ENCODE data around the gene GCSH.
A peak's percentile ranks its signal among the peaks of the same experiment; 100 is the strongest.
"Not testable (repeated sequence)": the region's sequence is repeated elsewhere in the genome, so short reads cannot be mapped to it uniquely, and the experiment has no call there.

The GCSH gene

DNA sequence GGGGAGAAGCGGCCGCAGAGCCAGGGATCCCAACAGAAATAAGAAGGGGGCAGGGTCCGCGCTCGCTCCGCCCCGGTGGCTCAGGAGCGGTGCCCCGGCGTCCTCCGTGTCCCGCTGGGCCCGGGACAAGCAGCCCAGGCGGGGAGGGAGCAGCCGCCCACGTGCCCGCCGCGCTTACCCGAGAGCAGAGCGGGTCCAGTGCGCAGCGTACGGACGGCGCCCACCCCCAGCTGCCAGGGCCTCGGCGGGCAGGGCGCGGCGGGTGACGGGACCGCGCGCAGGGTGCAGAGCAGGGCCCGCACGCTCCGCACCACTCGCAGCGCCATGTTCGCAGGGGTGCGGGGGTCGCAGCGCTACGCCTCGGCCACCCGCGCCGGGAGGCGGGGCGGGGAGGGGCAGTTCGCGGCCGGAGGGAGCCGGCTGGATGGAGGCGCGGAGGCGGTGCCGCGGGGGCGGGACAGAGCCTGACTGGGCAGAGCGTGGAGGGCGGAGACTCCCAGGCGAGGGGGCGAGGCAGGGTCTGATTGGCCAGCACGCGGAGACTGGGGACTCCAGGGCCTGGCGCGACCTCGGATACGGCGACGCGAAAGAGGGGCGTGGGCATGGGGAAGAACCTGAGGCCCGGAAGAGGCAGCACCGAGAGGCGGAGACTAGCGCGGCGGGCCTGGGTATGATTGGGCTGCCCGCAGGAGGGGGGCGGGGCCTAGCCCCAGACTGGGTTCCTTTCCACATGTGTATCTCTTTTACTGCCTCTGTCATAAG lies at the start of gene GCSH:
Gene GCSH (minus strand): TSS at position 443 of the 762 bp plus-strand sequence. CDS start 117 bp downstream, at position 326.
- DNase-seq, result peak; percentile 87

DNA sequence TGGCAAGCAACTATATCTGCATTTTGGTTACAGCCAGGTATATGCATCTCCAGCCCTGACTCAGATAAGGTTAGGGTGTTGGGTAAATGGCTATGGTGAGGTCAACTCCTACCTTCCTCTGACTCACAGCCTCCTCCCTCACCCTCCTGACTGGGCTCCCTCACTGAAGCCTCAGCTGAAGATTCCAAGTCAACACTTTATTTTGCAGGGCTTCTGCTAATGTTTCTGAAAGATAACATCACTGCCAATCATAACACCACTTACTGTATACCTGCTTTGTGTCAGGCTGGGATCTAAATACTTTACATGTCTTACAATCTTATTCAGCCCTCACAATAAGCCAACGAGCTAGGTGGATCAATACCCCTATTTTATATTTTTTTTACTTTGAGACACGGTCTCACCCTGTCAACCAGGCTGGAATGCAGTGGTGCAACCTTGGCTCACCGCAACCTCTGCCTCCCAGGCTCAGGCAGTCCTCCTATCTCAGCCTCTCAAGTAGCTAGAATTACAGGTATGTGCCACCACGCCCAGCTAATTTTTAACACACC lies 47.8 kb upstream of the GCSH start:
- no peak for DNase-seq

DNA sequence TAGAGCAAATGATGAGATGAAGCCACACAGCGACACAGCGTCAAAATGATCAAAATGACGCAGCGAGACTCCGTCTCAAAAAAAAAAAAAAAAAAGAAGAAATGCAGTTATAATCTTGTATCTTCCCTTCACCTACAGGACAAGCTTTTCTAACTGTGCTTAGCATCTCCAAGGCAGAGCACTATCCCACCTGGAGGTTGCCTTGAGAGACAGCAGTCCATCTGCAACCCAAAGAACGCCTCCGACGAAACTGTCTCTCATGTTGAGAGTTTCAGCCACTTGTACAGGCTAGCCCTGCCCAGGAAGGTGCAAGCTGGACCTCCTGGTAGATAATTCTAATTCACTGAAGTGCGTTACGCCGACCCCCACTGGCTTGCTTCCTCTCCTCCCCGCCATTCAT lies 46.7 kb upstream of the GCSH start:
- no peak for DNase-seq

DNA sequence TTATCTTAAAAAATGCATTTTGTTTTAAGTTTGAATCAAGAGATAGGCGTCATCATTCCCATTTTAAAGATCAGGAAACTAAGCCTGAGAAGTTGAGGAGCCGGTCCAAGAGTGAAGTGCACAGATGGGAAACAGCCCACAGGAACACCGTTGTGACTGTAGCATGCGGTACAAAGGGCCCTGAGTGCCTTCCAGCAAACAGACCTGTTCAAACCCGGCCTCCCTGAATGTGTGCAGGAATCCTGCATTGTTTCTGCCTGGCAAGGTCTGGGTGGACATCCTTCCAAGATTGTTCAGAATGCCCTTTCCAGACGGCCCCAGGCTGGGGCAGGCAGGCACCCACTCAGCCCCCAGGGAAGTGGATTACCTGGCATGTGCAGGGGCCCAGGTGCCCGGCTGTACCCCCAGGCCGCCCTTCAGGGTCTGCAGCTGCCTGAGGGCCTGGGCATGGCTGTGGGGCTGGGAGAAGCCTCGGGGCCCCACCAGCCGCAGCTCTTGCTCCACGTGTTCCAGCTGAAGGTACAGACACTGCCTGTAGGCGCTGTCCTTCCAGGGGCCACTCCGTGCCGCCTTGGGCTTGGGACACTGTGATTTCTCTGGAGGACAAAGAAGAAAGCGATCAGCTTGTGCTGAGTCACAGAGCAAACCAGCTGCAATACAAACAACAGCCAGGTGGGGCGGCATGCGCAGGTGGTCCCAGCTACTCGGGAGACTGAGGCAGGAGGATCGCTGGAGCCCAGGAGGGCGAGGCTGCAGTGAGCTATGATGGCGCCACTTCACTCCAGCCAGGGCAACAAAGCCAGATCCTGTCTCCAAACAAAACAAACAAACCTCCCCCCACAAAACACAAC lies 45.0 kb upstream of the GCSH start:
- DNase-seq, result no peak

DNA sequence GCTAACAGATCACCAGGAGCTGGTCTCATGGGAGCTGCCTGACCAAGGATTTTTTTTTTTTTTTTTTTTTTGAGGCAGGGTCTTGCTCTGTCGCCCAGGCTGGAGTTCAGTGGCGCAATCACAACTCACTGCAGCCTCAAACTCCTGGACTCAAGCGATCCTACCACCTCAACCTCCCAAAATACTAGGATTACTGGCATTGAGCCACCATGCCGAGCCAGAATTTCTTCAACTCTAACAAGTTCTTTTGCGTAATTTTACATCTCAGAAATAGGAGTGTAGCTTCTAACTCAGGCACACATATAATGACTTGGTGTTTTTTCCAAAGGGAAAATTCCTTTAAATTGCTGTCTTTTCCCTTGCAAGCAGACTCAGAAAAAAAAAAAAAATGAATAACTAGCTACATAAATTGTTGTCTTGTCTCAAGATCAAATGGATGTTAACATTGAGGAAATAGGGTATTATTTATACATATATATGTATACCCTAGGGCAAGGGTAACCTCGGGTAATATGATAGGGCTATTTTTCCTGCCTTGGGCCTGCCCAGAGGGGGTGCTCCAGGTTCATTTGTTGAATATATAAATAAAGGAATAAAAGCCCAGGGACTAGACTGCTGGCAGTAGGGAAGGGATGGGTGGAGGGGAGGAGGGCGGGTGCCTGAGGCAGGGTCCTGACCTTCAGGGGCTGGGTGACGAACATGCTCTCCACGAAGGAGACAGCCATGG lies 42.8 kb upstream of the GCSH start:
- no peak for DNase-seq

DNA sequence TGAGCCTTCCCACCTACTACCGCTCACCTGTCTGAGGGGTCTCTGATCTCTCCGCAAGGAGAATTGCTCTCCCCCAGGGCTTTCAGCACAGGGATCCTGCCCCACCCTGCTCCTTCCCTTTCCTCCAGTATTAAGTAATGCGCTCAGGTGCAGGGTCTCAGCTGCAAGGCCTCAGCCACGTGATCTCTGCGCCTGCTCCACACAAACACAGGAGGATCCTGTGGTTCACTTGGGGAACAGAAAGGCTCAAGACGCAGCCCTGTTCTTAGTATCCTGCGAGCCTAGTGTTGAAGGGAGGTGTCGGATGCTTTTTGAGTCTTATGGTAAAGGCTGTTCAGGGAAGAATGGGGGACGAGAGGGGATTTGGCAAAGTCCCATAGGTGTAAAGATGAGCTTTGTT lies 41.6 kb upstream of the GCSH start:
- no peak for DNase-seq

DNA sequence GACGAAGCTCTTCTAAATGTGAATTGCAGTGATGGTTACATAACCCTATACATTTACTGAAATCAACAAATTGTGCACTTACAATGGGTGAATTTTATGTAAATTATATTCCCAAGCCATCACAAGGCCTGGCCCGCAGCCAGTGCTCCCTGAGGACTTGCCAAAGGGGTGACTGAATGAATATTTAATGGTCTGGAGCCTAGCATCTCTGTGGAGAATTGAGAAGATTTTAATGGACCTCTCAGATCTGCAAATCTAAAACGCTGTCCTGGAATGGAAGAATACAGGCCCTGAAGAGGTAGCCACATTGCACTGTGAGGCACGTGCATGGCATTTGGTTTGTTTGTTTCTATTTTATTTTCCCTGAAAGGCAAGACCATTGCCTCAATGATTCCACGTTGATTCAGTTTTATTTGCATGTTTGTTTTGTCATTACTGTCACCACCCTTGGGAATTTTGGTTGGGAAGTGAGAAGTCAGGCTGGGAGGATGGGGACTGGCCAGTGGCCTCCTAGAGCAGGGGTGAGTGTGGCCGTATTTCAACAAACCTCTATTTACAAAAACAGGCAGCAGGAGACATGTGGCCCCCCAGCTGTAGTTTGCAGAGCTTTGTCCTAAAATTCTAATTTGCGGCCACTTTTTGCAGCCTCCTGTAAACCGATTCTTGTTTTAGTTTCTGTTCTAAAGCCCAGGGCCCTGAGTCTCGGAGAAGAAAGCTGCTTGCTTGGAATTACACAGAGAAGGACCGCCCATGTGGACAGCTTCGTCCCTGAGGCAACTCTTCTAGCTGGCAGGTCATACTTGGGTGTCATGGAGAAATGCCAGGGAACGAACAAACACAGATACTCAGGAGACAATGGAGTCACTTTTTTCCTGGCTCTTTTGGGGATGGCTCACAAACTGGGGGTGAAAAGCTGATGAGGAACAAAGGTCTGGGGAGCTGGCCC lies 40.5 kb upstream of the GCSH start:
- no peak for DNase-seq

DNA sequence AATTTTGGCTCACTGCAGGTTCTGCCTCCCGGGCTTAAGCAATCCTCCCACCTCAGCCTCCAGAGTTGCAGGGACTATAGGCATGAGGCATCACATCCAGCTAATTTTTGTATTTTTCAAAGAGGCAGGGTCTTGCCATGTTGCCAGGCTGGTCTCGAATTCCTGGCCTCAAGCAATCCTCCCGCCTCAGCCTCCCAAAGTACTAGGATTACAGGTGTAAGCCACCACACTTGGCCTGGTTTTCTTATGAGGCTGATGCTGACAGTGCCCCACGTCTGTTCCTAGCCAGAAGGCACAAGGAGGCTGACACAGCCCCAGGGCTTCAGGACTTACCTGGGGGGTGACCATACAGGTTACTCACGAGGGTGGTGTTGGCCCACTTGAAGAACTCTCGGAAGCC lies 33.9 kb upstream of the GCSH start:
- DNase-seq, result no peak

DNA sequence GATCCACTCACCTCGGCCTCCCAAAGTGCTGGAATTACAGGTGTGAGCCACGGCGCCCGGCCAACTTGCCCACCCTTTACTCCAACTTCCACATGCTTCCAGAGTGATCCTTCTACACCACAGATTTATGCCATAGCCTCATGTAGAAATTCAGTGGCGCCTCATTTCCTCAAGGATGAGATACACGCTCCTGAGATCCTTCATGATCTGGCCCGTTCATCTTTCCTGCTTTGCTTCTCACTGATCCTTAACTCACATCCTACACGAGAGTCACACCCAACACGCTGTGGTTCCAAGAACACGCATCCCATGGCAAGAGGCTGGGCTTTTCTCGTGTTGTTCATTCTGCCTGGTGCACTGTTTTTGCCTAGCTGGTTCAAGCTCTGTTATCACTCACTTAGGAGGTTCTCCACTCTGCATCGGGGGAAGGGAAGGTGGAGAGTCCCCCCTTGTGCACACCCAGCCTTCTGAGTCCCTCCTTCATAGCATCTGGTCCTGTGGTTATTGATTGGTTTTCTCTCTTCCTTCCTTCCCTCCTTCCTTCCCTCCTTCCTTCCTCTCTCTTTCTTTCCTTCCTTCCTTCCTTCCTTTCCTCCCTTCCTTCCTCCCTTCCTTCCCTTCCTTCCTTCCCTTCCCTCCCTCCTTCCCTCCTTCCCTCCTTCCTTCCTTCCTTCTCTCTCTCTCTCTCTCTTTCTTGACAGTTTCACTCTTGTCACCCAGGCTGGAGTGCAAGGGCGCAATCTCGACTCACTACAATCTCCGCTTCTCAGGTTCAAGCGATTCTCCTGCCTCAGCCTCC lies 32.7 kb upstream of the GCSH start:
- no peak for DNase-seq

DNA sequence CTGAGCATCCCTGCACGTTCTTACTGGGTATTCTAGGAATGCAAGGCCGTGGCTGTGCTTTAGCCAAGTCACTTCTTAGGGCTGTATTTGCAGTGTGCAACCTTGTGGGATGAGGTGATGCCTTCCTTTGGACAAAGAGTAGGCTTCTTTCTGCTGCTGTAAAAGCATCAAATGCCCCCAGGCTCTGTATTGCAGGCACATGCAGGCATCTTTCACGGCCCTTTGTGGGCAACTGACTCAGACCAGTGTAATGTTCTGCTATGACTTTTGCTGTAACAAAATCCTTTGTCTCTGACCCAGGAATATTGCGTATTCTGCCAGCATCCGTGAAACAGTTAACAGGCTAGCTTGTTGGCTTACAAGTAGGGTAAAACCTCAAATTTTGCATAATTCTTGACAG lies 30.9 kb upstream of the GCSH start:
- no peak for DNase-seq

DNA sequence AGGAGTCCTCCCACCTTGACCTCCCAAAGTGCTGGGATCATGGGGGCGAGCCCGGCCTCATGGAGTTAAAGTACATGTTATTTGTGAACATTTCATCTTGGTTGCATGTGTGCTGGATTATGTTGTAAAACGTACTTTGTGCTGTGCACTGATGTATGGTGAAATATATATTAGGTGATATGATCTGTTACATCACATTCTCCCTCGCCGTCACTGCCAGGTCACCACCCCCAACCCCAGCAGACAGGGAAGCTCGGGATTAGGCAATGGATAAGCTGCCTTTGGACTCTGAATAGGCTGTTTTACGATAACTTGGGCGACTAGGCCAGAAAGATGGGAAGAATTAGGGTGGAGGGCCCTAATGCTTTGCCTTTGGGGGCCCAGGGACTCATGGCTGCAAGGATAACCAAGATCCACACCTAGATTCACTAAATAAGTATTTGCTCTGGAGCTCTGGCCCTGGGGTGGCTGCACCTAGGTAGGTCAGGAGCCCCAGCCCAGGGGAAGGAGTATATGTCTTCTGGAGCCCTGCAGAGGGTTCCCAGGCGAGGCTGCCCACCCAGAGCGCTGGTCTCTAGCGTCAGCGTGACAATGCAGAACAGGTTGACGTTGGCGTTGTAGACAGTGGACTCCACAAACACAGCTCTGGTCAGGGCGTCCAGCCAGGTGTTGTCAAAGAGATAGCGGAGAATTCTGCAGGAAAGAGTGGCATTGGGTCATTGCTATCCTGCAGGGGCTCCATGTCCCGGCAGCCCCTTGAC lies 27.1 kb upstream of the GCSH start:
- DNase-seq, result no peak

DNA sequence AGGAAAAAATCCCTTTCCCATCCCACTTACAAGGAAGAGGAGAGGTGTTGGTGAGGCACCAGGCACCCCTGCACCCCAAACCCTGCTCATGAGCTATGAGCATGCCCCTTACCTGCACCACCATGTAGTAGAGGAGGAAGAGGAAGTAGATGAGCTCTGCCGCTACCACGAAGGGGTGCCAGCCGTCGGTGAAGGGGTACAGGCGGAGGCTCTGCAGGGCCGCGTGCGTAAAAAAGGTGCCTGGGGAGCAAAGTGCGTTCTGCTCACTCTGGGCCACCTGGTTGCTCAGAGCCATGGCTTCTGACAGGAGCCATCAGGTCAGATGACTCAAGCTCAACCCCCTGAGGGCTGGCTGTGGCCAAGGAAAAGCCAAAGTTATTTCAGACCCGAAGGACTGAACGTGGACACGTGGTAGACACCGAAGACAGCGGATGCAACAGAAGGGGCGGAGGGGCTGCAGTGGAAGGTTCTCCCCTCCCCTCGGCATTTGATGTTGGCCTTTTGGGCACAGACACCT lies 25.3 kb upstream of the GCSH start:
- no peak for DNase-seq

DNA sequence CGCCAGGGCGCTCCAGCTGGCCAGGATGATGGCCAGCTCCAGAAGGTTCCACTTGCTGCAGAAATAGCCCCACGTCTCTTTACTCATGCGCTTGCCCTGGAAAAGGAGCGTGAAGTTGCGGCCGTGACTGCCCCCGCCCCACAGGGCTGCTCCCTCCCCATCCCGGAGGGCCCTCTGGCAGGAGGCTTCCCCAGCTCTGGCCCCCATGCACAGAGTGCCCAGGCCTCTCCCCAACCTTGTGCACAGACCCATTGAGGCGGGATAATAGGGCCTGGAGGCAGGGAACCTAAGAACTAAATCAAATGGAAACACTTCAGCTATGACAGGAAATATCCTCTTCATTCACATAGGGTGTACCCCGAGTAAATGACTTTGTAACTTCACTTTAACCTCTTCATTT lies 21.2 kb upstream of the GCSH start:
- DNase-seq, result no peak

DNA sequence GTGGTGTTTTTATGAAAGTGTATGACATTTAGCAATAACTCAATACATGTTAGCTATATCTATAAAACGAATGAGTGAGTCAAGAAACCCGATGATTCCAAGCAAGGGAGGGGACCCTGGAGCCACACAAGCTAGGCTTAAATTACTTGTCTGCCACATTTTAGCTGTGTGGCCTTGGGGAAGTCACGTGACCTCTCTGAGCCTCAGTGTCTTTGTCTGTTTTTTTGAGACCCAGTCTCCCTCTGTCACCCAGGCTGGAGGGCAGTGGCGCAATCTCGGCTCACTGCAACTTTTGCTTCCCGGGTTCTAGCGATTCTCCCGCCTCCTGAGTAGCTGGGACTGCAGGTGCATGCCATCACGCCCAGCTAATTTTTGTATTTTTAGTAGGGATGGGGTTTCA lies 20.1 kb upstream of the GCSH start:
- no peak for DNase-seq

DNA sequence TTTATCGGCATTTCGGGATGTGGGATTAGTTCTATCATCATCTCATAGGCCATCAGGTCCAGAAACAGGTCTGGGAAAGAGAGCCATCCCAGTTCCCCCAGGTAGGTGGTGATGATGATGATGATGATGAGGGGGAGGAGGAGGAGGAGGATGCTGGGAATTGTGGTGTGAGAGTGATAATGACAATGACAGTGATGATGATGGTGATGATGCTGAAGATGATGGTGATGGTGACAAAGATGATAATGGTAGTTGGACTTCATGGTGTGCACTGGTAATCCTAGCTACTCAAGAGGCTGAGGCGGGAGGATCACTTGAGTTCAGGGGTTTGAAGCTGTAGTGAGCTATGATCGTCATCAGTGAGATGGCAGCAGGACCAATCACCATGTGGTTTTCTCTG lies 16.3 kb upstream of the GCSH start:
- DNase-seq, result no peak

DNA sequence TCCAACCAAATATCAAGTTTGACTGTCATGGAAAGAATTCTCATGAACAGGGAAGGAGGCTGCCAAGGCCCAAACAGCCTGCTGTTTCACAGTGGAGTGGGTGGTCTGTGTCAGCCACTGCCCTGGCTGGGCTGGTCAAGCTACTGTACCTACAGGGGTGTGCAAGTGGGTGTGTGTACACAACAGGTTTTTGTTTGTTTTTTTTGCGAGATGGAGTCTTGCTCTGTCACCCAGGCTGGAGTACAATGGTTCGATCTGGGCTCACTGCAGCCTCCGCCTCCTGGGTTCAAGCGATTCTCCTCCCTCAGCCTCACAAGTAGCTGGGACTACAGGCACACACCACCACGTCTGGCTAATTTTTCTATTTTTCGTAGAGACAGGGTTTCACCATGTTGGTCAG lies 13.1 kb upstream of the GCSH start:
- DNase-seq, result not testable (repeated sequence)

DNA sequence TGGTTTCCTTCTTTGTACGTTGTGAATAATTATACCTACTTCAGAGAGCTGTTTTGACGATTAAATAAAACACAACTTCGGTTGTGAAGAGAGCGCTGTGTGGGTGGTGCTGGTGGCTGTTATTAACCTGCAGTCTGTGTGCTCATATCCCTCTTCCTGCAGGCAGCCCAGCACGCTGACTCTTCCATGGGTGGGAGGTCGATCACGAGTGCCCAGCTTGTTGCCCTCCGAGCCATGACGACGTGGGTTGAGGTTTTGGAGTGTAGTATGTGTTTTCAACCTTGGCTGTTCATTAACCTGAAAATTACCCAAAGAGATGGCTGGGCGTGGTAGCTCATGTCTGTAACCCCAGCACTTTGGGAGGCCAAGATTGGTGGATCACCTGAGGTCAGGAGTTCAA lies 11.3 kb upstream of the GCSH start:
- no peak for DNase-seq

DNA sequence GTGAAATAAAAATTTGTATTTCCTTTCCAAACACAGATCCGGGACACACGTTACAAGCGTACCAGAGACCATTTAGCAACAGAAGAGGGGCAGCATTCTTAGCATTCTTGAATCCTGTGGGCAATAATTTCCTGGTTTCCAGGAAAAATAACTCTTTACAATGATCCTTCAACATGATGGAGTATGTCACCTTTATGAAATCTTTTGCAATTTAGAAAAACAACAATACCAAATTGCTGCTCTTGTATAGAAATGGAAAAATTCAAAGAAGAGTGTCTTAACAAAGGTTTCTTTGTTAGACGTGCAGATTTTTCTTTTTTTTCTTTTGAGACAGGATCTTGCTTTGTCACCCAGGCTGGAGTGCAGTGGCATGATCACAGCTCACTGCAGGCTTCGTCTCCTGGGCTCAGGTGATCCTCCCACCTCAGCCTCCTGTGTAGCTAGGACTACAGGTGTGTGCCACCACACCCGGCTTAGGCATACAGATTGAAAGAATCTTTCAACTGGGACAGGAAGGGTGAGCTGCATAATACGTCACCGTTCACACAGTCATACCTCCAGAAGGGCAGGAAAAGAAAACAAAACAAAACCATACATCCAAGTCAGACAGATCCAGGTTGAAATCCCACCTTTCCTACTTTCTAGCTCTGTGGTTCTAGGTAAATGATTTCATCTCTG lies 10.8 kb upstream of the GCSH start:
- DNase-seq, result no peak

DNA sequence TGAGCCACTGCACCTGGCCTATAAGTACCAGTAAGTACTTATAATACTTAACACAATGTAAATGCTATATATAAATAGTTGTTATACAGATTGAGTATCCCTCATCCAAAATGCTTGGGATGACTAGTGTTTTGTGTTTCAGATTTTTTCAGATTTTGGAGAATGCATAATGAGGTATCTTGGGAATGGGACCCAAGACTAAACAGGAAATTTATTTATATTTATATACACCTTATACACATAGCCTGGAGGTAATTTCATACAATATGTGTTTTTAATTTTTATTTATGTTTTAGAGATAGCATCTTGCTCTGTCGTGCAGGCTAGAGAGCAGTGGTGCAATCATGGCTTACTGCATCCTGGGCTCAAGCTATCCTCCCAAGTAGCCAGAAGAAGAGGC lies 9.8 kb upstream of the GCSH start:
- DNase-seq, result no peak

DNA sequence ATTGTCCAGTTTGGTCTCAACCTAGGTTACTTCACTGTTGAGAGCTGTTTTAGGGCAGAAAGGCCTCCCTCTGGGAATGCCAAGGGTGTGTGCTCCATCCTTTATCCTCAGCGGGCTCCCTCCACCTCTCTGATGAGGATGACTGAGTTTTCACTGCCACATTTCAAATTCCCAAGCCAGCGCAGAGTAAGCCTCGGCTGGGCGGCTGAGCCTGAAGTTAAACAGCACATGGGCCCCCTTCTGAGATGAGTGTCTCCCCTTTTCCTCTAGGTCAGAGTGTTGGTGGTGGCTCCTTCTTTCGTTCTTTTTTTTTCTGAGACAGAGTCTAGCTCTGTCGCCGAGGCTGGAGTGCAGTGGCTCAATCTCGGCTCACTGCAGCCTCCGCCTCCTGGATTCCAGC lies 5.5 kb upstream of the GCSH start:
- no peak for DNase-seq
